ENCODE results near the gene RAB11A.
A peak's percentile ranks its signal among the peaks of the same experiment; 100 is the strongest.

The RAB11A gene

GRCh38 chr15:65916041-65916663 is 46.9 kb downstream of the RAB11A start:
- DNase-seq, result no peak

GRCh38 chr15:65916664-65917406 is 47.5 kb downstream of the RAB11A start:
- DNase-seq, result peak in 48 of 51 donors; percentile 7 to 83 (median 54)

DNA sequence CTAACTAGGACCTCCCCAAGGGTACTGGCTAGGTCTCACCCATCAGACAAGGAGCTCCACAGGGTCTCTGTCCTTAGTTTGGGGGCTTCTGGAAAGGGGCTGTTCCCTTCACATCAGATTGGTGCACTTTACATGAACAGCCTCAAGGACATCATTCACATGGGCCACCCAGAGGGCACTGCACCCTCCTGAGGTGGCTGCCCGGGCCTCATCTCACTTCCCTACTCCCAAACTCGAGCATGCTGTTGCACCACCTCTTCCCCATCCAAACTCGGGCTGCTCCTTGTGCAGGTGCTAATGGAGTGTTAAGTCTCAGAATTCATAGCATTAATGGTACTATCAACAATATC is 48.1 kb downstream of the RAB11A start:
- DNase-seq, result no peak

DNA sequence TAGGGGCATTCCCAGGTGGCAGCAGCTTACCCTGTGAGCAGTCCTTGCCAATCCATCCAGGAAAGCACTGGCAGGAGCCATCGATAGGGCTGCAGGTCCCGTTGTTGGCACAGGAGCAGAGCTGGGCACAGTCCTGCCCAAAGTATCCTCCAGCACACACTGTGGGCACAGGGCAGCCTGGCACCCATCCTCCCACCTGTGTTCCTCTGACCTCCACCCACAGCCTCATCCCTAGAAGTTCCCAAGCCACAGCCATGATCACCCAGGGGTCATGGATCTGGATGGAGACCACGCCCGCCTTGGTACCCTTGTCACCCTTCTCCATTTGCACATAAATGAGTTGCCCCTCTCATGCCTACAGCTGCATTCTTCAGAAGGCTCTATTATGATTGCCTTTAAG is 48.6 kb downstream of the RAB11A start:
- DNase-seq, result no peak

DNA sequence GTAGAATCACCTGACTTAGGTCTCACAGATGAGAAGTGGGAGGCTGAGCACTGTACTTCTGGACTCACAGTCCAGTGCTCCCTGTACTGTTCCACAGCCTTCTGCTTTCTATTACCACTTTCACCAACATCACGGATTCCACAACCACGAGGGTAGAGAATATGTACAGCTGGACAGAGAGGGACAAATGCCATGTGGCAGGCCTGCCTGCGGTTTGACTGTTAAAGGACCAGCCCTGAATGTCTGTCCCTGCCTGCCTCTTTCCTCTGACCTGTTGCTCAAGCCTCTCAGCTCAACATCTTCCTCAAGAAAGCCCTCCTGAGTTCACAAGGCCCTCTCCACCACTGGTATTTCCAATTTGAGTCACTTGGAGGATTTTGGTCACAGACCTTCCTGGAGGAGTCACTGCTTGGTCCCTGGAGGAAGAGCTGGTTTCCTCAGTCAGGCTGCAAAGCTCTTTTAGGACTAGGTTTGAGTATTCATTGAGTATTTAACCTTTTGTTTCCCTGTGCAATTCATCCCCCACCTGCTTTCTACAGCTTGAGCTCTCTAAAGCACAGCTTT is 49.1 kb downstream of the RAB11A start:
- DNase-seq, result no peak

DNA sequence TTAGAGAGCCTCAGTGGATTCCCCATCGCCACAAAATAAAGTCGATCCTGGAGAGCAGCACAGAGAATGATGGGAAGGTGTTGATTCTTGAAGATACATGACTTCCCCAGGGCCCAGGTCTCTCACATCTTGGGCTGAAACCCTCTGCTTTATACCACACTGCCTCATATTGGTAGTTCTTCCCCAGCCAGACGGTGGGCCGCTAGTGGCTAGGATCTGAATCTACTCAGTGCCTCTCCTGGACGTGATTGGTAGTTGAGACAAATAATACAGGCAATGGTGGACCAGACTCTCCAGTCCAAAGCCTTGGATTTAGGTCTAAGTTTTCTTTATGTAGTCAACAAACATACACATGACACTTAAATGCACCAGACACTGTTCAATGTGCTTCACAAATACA is 49.7 kb downstream of the RAB11A start:
- DNase-seq, result no peak

DNA sequence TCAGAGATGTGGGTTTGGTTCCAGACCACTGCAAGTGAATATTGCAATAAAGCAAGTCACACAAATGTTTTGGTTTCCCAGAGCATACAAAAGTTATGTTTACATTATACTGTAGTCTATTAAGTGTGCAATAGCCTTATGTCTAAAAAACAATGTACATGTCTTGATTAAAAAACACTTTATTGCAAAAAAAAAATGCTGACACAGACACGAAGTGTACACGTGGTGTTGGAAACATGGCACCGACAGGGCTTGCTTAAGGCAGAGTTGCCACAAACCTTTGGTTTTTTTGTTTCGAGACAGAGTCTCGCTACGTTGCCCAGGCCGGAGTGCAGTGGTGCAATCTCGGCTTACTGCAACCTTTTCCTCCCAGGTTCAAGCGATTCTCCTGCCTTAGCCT is 50.1 kb downstream of the RAB11A start:
- no peak for DNase-seq

DNA sequence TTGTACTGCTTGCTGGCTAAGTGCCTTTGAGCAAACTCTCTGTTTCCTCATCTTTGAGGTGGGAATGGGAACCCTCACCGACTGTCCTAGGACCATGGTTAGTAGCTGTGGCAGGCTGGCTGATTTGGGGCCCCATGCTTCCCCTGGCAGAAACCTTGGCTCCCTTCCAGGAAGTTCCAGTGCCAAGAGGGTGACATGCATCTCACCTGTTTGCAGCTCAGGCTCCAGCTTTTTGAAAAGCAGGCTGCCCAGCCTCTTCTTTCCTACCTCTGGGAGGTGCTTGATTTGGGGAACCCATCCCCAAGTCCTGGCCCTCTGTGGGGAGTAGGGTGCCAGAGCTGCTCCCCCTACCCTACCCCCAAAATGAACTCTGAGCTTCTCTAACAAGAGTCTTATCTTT is 50.8 kb downstream of the RAB11A start:
- DNase-seq, result no peak

DNA sequence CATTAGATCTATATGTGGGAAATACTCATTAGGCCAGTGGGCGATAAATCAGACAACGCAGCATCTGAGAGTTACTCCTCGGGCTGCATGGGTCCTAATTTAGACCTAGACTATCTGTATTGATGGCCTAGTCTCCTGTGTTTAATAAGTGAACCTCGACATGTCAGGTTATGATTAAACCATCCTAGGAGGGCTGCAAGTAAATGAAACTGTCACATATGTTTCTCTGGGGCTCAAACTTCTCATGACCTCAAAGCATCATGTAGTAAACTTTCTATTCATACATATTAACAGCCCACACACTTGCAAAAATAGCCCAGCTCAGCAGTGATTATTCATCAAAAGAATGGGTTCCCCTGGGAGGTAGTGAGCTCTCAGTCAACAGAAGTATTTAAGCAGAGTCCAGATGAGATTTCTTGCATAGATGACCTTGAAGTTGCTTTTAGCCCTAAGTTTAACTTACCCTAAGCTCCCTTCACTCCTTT is 51.6 kb downstream of the RAB11A start:
- no peak for DNase-seq

DNA sequence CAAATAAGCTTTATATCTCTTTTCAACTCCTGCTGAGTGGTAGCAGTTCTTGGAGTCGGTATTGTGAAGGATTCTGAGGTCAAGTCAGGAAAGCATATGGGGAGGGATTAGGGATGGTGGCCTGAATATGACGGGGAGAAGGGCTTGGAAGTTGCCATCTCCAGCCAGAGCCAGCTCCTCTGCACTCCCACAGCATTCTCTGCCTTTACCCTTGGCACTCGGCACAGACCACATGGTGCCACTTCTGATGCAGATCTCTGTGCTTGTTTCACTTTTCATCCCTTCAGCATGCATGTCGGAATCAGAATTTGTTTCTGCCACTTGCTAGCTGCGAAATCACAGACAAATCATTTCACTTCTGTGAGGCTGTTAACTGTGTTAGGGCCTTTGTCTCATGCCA is 52.5 kb downstream of the RAB11A start:
- peak in 10 of 51 donors; percentile 4 to 28 (median 12) for DNase-seq

GRCh38 chr15:65922621-65923020 is 53.3 kb downstream of the RAB11A start:
- no peak for DNase-seq

DNA sequence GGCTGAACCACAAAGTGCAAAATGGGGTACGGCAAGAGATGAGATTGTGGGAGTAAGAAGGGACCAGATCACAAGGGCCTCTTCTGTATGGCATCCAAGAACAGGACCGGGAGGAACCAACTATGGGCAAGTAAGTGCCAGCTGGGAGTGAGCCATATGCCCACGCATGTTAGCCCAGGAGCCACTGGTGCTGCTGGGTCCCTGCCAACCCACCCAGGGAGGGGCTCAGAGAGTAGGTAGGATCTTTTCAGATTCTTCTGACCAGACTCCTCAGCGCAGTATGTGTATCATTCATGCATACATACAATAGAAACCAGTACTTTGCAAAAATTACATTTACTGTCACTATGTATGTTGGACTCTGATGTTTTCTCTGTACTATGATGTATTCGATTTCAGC is 54.0 kb downstream of the RAB11A start:
- no peak for DNase-seq

DNA sequence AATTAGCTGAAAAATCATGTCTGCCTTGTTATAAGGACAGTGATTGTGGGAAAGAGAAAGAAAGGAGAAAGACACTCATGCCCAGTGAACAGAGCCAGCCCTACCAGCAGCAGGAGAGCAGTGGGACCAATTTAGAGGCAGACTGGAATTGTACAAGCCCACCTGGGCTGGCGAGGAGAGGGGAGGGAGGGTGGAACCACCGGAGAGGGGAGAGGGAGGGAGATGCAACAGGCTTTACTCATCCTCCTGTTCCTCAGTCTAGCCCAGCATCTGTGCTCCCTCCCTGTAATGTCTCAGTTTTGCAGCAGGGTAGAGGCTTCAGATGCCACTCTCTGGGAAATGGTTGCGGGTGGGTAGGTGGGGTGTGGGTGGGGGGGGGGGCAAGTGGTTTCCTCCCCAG is 54.7 kb downstream of the RAB11A start:
- DNase-seq, result no peak

- no peak for DNase-seq
Measured at GRCh38 chr15:65925338-65925737, 56.0 kb downstream of the RAB11A start.

- no peak for DNase-seq
Measured at GRCh38 chr15:65926459-65926858, 57.2 kb downstream of the RAB11A start.

GRCh38 chr15:65926899-65927298 is 57.6 kb downstream of the RAB11A start:
- no peak for DNase-seq

DNA sequence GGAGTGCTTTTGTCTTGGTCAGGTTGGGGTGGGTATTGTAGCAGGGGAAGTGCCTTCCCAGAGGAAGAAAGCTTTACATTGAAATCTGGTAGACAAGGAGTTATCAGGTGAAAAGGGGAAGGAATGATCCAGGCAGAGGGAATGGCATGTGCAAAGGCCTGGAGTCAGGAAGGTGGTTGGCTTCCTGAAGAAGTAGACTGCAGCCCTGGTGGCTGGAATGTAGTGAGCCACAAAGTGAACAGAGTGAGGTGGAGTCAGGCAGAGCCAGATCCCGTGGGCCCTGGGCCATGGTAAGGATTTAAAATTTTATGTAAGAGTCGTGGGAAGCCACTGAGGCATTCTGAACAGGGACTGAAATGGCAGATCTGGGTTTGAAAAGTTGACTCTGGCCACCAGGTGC is 58.3 kb downstream of the RAB11A start:
- DNase-seq, result no peak

DNA sequence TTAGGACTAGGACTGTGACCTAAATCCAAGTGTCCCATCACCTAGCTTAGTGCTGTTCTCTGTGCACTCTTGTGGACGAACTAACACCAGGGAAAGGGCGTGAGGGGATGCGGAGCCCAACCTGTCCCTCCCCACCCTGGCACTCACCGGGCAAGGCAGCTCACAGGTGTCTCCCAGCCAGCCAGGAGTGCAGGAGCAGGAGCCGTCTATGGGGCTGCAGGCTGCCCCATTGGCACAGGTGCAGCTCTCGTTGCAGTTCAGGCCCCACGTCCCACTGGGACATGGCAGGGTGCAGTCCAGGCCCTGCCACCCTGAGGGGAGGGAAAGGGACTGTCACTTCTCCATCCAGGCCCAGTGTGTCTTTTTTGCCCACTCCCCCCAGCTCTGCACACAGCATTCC is 60.3 kb downstream of the RAB11A start:
- DNase-seq, result no peak

- DNase-seq, result no peak
Measured at GRCh38 chr15:65930134-65930533, 60.8 kb downstream of the RAB11A start.

- no peak for DNase-seq
Measured at GRCh38 chr15:65931221-65931620, 61.9 kb downstream of the RAB11A start.

- DNase-seq, result no peak
Measured at GRCh38 chr15:65935391-65935790, 66.1 kb downstream of the RAB11A start.

DNA sequence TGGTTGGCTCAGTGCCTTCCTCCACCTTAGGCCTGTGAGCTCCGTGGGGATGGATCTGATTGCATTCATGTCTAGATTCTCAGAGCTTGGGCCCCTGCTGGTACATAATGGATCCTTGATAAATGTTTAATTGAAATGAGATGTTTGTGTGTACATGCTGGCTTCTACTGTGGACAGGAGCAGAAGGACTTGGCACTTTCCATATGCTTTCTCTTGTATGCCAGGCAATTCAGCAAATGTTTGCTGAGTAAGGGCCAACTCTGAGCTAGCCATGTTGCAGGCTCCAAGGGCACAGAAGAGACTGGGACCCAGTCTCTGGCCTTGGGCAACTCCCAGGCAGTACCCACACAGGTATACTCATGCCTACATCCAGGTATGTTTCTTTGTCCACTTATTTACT is 67.0 kb downstream of the RAB11A start:
- DNase-seq, result no peak

GRCh38 chr15:65937054-65937453 is 67.8 kb downstream of the RAB11A start:
- peak in 1 of 51 donors; percentile 27 for DNase-seq
